ENCODE results near the gene TCF15.

The TCF15 gene

GRCh38 chr20:600736-601135 lies 9.4 kb downstream of the TCF15 start:
- no peak for DNase-seq (ENCODE audit: low read depth)
- no peak for TF ChIP-seq CTCF (IDR thresholded peaks at IDR 0.05; ENCODE audit: low read length, missing control alignments)
- H3K4me3 ChIP-seq (replicated peaks; ENCODE audit: low read depth, low read length), result no peak overlapping the region

- TF ChIP-seq CTCF (IDR thresholded peaks at IDR 0.05; ENCODE audit: low read length, missing control alignments), result no peak
- no peak overlapping the region for H3K4me3 ChIP-seq (replicated peaks; ENCODE audit: low read depth, low read length)
- DNase-seq (ENCODE audit: low read depth), result no peak
Measured at GRCh38 chr20:600141-600540, 10.0 kb downstream of the TCF15 start.

- no peak overlapping the region for H3K4me3 ChIP-seq (replicated peaks; ENCODE audit: low read depth, low read length)
- TF ChIP-seq CTCF (IDR thresholded peaks at IDR 0.05; ENCODE audit: low read length, missing control alignments), result no peak
Measured at GRCh38 chr20:598133-598850, 11.8 kb downstream of the TCF15 start.

GRCh38 chr20:597560-597959 lies 12.5 kb downstream of the TCF15 start:
- DNase-seq (ENCODE audit: low read depth), result no peak
- TF ChIP-seq CTCF (IDR thresholded peaks at IDR 0.05; ENCODE audit: low read length, missing control alignments), result no peak
- H3K4me3 ChIP-seq (replicated peaks; ENCODE audit: low read depth, low read length), result no peak overlapping the region

More at GRCh38 chr20:598133-598850, 11.8 kb downstream of the TCF15 start:
- DNase-seq (ENCODE audit: low read depth), result no peak

GRCh38 chr20:595330-596308 lies 14.5 kb downstream of the TCF15 start:
- DNase-seq (ENCODE audit: low read depth), result no peak
- TF ChIP-seq CTCF (IDR thresholded peaks at IDR 0.05; ENCODE audit: low read length, missing control alignments), result no peak
- no peak overlapping the region for H3K4me3 ChIP-seq (replicated peaks; ENCODE audit: low read depth, low read length)

GRCh38 chr20:592506-592905 lies 17.6 kb downstream of the TCF15 start:
- TF ChIP-seq CTCF (IDR thresholded peaks at IDR 0.05; ENCODE audit: low read length, missing control alignments), result no peak
- no peak for DNase-seq (ENCODE audit: low read depth)
- no peak overlapping the region for H3K4me3 ChIP-seq (replicated peaks; ENCODE audit: low read depth, low read length)

All from fibroblast of pulmonary artery (primary cell).